C4-2B (cell line): ENCODE measurements around the gene PTPRN2.

ENCODE experiments used
- CTCF ChIP-seq: fragments of 450-650 bp; conservative IDR thresholded peaks from 2 replicates; pipeline ENCODE4 v1.5.1; 2017; ENCODE audit warnings: mild to moderate bottlenecking
- ZFX ChIP-seq: fragments of 450-650 bp; IDR thresholded peaks from 2 replicates; pipeline ENCODE4 v1.6.1; 2017

GRCh38 chr7:157922576-157922975 is 665.0 kb downstream of the PTPRN2 start:
- TF ChIP-seq CTCF (no peak), ZFX (no peak)
